Parathyroid adenoma (tissue), 2 donors: ENCODE measurements around the gene TP53I11.
A peak's percentile ranks its signal among the peaks of the same experiment; 100 is the strongest.

Source experiments
- H2AFZ ChIP-seq: fragments of 300-600 bp; sonication (generic); one replicate; pipeline ENCODE4 v1.7.0; 2017; ENCODE audit warnings: antibody characterized with exemption, mild to moderate bottlenecking
- H3K27ac ChIP-seq: fragments of 300-600 bp; sonication (generic); one replicate; pipeline ENCODE4 v1.7.0; 2017
- H3K27me3 ChIP-seq: fragments of 300-600 bp; sonication (generic); one replicate; pipeline ENCODE4 v1.7.0; 2017; ENCODE audit warnings: low read length; ENCODE audit not compliant: control insufficient read depth, insufficient read depth
- H3K36me3 ChIP-seq: fragments of 300-600 bp; sonication (generic); one replicate; pipeline ENCODE4 v1.7.0; 2017; ENCODE audit warnings: low read length; ENCODE audit not compliant: control insufficient read depth, insufficient read depth
- H3K4me1 ChIP-seq: fragments of 300-600 bp; sonication (generic); one replicate; pipeline ENCODE4 v1.7.0; 2017; ENCODE audit warnings: control low read depth
- H3K4me2 ChIP-seq: fragments of 300-600 bp; sonication (generic); one replicate; pipeline ENCODE4 v1.7.0; 2017; ENCODE audit warnings: low read length
- H3K4me3 ChIP-seq: fragments of 300-600 bp; sonication (generic); one replicate; pipeline ENCODE4 v1.7.0; 2017; ENCODE audit warnings: low read depth, low read length
- H3K79me2 ChIP-seq: fragments of 300-600 bp; sonication (generic); one replicate; pipeline ENCODE4 v1.7.0; 2017; ENCODE audit warnings: control low read depth
- H3K9ac ChIP-seq: fragments of 300-600 bp; sonication (generic); one replicate; pipeline ENCODE4 v1.7.0; 2017; ENCODE audit warnings: mild to moderate bottlenecking
- H3K9me3 ChIP-seq: fragments of 300-600 bp; sonication (generic); one replicate; pipeline ENCODE4 v1.7.0; 2017; ENCODE audit warnings: low read length; ENCODE audit not compliant: control insufficient read depth
- CTCF ChIP-seq: fragments of 300-600 bp; sonication (generic); IDR thresholded peaks from one replicate; pipeline ENCODE4 v1.7.0; 2017; ENCODE audit warnings: antibody characterized with exemption, mild to moderate bottlenecking
- donor health status: primary hyperparathyroidism.

The TP53I11 gene

GRCh38 chr11:44912270-44912987 lies 38.3 kb downstream of the TP53I11 start:
- Histone ChIP-seq H3K4me3 (no peak overlapping the region), H3K27me3 (no peaks in the 10 kb centered on the region), H2AFZ (no peak overlapping the region), H3K9me3 (no peaks in the 10 kb centered on the region), H3K4me1 (no peaks in the 10 kb centered on the region), H3K4me2 (no peak overlapping the region), H3K9ac (no peak overlapping the region), H3K79me2 (no peaks in the 10 kb centered on the region), H3K27ac (no peak overlapping the region), H3K36me3 (no peaks in the 10 kb centered on the region)
- TF ChIP-seq CTCF = no peak

- Histone ChIP-seq H3K4me1 (no peaks in the 10 kb centered on the region), H3K27ac (no peak overlapping the region), H3K36me3 (no peaks in the 10 kb centered on the region), H3K4me3 (no peak overlapping the region), H2AFZ (no peak overlapping the region), H3K9me3 (no peaks in the 10 kb centered on the region), H3K79me2 (no peaks in the 10 kb centered on the region), H3K27me3 (no peaks in the 10 kb centered on the region), H3K9ac (no peak overlapping the region), H3K4me2 (no peak overlapping the region)
- peak; percentile 75 for TF ChIP-seq CTCF
These were observed 39.5 kb downstream of the TP53I11 start for GRCh38 chr11:44911029-44911814.

- Histone ChIP-seq H3K36me3 (no peaks in the 10 kb centered on the region), H2AFZ (no peak overlapping the region), H3K9me3 (no peaks in the 10 kb centered on the region), H3K79me2 (no peaks in the 10 kb centered on the region), H3K4me2 (no peak overlapping the region), H3K27ac (no peak overlapping the region), H3K9ac (no peak overlapping the region), H3K4me3 (no peak overlapping the region), H3K27me3 (no peaks in the 10 kb centered on the region), H3K4me1 (no peaks in the 10 kb centered on the region)
- TF ChIP-seq CTCF = no peak
These were observed 40.1 kb downstream of the TP53I11 start for GRCh38 chr11:44910591-44910990.

- H3K4me3 ChIP-seq = no peak overlapping the region
- no peaks in the 10 kb centered on the region for H3K9me3 ChIP-seq
- H3K79me2 ChIP-seq = no peaks in the 10 kb centered on the region
- TF ChIP-seq CTCF = no peak
- H3K27ac ChIP-seq = no peak overlapping the region
- no peak overlapping the region for H2AFZ ChIP-seq
- H3K4me2 ChIP-seq = no peak overlapping the region
- no peaks in the 10 kb centered on the region for H3K36me3 ChIP-seq
- H3K27me3 ChIP-seq = no peaks in the 10 kb centered on the region
- H3K9ac ChIP-seq = no peak overlapping the region
- H3K4me1 ChIP-seq = no peaks in the 10 kb centered on the region
These were observed 41.1 kb downstream of the TP53I11 start for GRCh38 chr11:44909557-44909956.
